RWPE1 (cell line): ENCODE data around the gene ZEB2.

ENCODE experiments used
- CTCF ChIA-PET: fragments of 350-600 bp; sonication (Branson Sonifier 250); formaldehyde crosslinking; extraction: SDS; loops from one replicate; lab custom pipeline; 2021; lab: Yijun Ruan, JAX
- POLR2A ChIA-PET: fragments of 400-600 bp; formaldehyde crosslinking; extraction: SDS; loops from one replicate; lab custom pipeline; 2020; ENCODE audit warnings: antibody characterized with exemption; ENCODE audit not compliant: low non-redundant PET; lab: Yijun Ruan, JAX
- DNase-seq: peaks from one replicate; pipeline ENCODE4 v3.0.0; 2012; ENCODE audit warnings: low spot score
- H3K27ac ChIP-seq: fragments of 450-650 bp; 2 replicates; pipeline ENCODE4 v1.5.1; 2017
- TF ChIP-seq, protein P1 (sequence below): fragments of 450-650 bp; conservative IDR thresholded peaks from 2 replicates; pipeline ENCODE4 v1.5.1; 2017; ENCODE audit warnings: low read depth, mild to moderate bottlenecking

The ZEB2 gene

DNA sequence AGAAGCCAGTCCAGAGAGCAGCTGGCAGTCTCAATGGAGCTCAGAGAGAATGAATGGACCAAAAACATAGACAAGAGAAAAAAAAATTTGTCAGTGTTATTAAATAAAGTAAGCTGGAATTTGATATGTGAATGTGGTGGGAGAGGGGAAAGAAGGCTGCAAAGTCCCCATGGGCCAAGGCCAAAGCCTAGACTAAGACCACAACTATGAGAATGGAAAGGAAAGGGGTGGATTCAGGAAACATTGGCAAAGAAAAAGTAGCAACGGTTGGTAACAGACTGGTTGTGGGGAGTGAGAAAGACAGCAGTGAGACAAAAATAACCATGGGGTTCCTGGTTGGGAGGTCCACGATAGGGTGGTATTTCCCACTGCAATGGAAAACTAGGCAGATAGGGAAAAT is 47.0 kb downstream of the ZEB2 start:
- ChIA-PET CTCF (no interaction called here), POLR2A (no interaction called here)
- H3K27ac ChIP-seq: no peak overlapping the region
- TF ChIP-seq, protein P1, sequence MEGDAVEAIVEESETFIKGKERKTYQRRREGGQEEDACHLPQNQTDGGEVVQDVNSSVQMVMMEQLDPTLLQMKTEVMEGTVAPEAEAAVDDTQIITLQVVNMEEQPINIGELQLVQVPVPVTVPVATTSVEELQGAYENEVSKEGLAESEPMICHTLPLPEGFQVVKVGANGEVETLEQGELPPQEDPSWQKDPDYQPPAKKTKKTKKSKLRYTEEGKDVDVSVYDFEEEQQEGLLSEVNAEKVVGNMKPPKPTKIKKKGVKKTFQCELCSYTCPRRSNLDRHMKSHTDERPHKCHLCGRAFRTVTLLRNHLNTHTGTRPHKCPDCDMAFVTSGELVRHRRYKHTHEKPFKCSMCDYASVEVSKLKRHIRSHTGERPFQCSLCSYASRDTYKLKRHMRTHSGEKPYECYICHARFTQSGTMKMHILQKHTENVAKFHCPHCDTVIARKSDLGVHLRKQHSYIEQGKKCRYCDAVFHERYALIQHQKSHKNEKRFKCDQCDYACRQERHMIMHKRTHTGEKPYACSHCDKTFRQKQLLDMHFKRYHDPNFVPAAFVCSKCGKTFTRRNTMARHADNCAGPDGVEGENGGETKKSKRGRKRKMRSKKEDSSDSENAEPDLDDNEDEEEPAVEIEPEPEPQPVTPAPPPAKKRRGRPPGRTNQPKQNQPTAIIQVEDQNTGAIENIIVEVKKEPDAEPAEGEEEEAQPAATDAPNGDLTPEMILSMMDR: no peak
- DNase-seq: no peak

DNA sequence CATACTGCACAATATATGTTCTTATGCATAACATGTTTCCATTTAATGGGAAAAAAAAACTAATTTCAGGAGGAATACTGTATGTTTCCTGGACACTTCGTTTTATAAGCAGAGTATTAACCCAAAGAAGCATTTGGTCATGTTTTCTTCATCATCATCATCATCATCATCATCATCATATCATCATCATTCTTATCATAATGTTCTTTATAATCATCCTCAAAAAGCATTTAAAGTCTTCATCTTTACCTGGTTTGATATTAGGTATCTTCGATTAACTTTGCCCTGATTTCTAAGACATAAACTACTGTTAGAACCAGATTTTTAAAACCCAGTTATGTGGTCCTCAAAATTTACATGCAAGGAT is 47.9 kb downstream of the ZEB2 start:
- CTCF ChIA-PET: interaction anchor here (0.6 kb wide), 1 partner anchor 370 kb away, joined by 5 read pairs; no protein-coding TSS in a partner anchor
- no peak for DNase-seq
- no peak overlapping the region for H3K27ac ChIP-seq
- POLR2A ChIA-PET: no interaction called here
- TF ChIP-seq, protein P1: no peak

DNA sequence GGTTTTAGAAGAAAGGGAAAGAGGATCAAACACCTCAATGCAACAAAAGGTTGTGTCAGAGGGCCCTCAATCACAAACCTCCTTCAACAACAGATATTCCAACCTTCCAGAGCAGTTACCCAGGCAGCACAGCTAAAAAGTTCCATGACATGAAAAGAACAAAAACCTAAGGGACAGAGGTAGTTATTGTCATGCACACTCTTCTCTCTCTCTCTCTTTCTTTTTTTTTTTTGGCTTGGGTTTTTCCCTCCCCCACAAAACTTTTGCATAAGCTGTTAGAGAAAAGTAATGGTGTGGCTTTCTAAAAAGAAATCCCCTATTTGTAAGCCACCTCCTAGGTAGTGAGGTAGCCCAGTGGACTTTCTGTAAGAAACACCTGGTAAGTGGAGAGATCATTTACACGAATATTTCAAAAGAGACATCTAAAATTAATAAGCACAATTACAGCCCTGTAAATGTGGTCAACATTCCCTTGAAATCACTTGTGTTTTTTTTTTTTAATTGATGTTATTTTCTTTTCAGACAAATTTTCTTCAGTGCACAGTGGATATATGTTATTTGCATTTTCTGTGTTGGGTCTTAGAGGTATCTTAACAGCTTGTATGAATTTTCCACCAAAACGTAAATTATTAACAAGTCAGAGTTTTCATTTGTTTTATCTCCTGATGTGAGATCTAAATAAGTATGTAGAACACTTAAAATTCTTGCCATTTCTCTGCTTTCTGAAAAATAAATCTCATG is 48.4 kb downstream of the ZEB2 start:
- TF ChIP-seq, protein P1: no peak
- POLR2A ChIA-PET: no interaction called here

DNA sequence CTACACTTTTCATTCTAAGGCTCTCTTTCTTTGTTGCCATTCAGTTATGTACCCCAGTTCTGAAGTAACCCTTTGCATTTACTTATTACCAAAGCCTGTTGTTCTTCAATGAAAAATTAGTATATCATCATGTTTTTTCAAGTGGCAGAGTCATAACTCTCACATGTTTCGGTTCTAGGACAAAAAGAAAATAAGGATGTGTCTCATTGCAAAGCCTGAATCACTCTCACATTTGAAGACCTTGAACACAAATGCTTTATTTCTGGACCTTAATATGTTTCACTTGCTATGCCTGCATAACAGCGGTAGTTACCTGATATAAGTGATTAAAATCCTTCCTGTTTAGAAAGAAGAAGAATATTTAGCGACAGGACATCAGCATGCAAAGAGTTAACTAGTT is 49.1 kb downstream of the ZEB2 start:
- CTCF ChIA-PET: no interaction called here
- no peak for DNase-seq
- TF ChIP-seq, protein P1: no peak
- H3K27ac ChIP-seq: no peak overlapping the region
- POLR2A ChIA-PET: no interaction called here

More for the DNA sequence above, 48.4 kb downstream of the ZEB2 start:
- CTCF ChIA-PET: interaction anchor here (0.6 kb wide), 1 partner anchor 369 kb away, joined by 5 read pairs; no protein-coding TSS in a partner anchor
- DNase-seq: no peak
- no peak overlapping the region for H3K27ac ChIP-seq

DNA sequence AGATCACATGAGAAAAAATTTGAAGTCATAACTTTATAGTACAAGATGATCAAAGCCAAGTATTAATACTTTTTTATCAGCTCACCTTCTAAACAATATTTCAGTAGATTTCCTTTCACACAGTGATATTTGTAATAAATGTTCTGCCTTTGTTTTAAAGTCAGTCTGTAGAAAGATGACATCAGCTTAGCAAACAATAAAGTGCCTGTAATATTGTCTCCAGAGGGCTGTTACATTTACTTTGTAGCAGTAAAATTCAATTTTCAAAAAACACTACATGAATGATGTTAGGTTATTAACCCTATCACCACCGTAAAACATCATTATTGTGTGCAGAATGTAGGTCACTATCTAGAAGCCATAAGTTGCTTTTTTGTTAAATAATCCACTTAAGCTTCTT is 49.6 kb downstream of the ZEB2 start:
- H3K27ac ChIP-seq: no peak overlapping the region
- no peak for DNase-seq
- POLR2A ChIA-PET: no interaction called here
- CTCF ChIA-PET: no interaction called here
- TF ChIP-seq, protein P1: no peak

DNA sequence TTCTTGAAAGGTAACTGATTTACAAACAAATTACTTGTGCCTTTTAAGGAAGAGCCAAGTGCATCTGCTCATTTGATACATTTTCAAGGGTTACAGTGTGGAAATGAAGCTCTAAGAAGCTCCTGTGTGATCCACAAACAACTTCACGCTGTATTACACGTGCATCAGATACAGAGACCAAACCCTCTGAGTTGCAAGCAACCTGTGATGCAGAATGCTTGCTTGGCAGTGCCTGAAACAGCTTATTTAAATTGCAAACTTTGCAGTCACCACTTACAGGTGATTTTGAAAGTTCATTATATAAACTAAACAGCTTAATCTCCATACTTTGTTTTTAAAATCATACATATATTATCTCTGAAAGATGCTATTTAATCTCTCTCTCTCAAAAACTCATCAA is 50.1 kb downstream of the ZEB2 start:
- no peak overlapping the region for H3K27ac ChIP-seq
- no peak for DNase-seq
- TF ChIP-seq, protein P1: no peak
- CTCF ChIA-PET: no interaction called here
- POLR2A ChIA-PET: no interaction called here
